IPS-18a (cell line): Measurements from ENCODE around the gene NT5C3A.

Source experiments
- H3K27ac ChIP-seq: one replicate; pipeline ENCODE4 v1.5.1; 2013; ENCODE audit warnings: low read length
- H3K27me3 ChIP-seq: one replicate; pipeline ENCODE4 v1.6.1; 2013; ENCODE audit warnings: mild to moderate bottlenecking, low read length; ENCODE audit not compliant: control insufficient read depth, insufficient read depth
- H3K36me3 ChIP-seq: one replicate; pipeline ENCODE4 v1.6.1; 2013; ENCODE audit warnings: low read depth, low read length; ENCODE audit not compliant: control insufficient read depth
- H3K4me1 ChIP-seq: one replicate; pipeline ENCODE4 v1.6.1; 2013; ENCODE audit warnings: low read depth, low read length; ENCODE audit not compliant: control insufficient read depth
- H3K4me3 ChIP-seq: one replicate; pipeline ENCODE4 v1.5.1; 2013; ENCODE audit warnings: low read length
- H3K9ac ChIP-seq: one replicate; pipeline ENCODE4 v1.6.1; 2013; ENCODE audit warnings: mild to moderate bottlenecking, low read length, moderate library complexity
- H3K9me3 ChIP-seq: one replicate; pipeline ENCODE4 v1.6.1; 2013; ENCODE audit warnings: low read depth, low read length; ENCODE audit not compliant: control insufficient read depth

The NT5C3A gene

GRCh38 chr7:33072471-33072870 is 9.9 kb upstream of the NT5C3A start:
- Histone ChIP-seq H3K36me3 (no peaks in the 10 kb centered on the region), H3K27ac (no peak overlapping the region), H3K4me1 (peaks cover 17% of the 10 kb centered on the region), H3K9ac (no peak overlapping the region), H3K27me3 (no peaks in the 10 kb centered on the region), H3K4me3 (no peak overlapping the region), H3K9me3 (peaks cover 5% of the 10 kb centered on the region)

GRCh38 chr7:33070831-33071230 is 8.3 kb upstream of the NT5C3A start:
- H3K36me3 ChIP-seq = no peaks in the 10 kb centered on the region
- H3K27ac ChIP-seq = no peak overlapping the region
- no peak overlapping the region for H3K9ac ChIP-seq
- peaks cover 7% of the 10 kb centered on the region for H3K9me3 ChIP-seq
- no peaks in the 10 kb centered on the region for H3K27me3 ChIP-seq
- H3K4me1 ChIP-seq = peaks cover 7% of the 10 kb centered on the region
- no peak overlapping the region for H3K4me3 ChIP-seq

- Histone ChIP-seq H3K36me3 (no peaks in the 10 kb centered on the region), H3K27me3 (no peaks in the 10 kb centered on the region), H3K4me1 (peaks cover 1% of the 10 kb centered on the region), H3K27ac (no peak overlapping the region), H3K4me3 (no peak overlapping the region), H3K9ac (no peak overlapping the region), H3K9me3 (peaks cover 9% of the 10 kb centered on the region)
Observed at GRCh38 chr7:33070277-33070676, 7.7 kb upstream of the NT5C3A start.

GRCh38 chr7:33067921-33068320 is 5.3 kb upstream of the NT5C3A start:
- peaks cover 9% of the 10 kb centered on the region for H3K9me3 ChIP-seq
- no peaks in the 10 kb centered on the region for H3K4me1 ChIP-seq
- H3K9ac ChIP-seq = no peak overlapping the region
- no peaks in the 10 kb centered on the region for H3K27me3 ChIP-seq
- H3K4me3 ChIP-seq = no peak overlapping the region
- H3K27ac ChIP-seq = no peak overlapping the region
- no peaks in the 10 kb centered on the region for H3K36me3 ChIP-seq

- Histone ChIP-seq H3K4me3 (no peak overlapping the region), H3K9ac (no peak overlapping the region), H3K4me1 (no peaks in the 10 kb centered on the region), H3K9me3 (peaks cover 9% of the 10 kb centered on the region), H3K27me3 (no peaks in the 10 kb centered on the region), H3K27ac (no peak overlapping the region), H3K36me3 (no peaks in the 10 kb centered on the region)
Observed at GRCh38 chr7:33066771-33067170, 4.2 kb upstream of the NT5C3A start.

- Histone ChIP-seq H3K36me3 (no peaks in the 10 kb centered on the region), H3K27ac (no peak overlapping the region), H3K27me3 (no peaks in the 10 kb centered on the region), H3K4me3 (no peak overlapping the region), H3K9ac (no peak overlapping the region), H3K4me1 (peaks cover 8% of the 10 kb centered on the region), H3K9me3 (peaks cover 9% of the 10 kb centered on the region)
Observed at GRCh38 chr7:33065981-33066380, 3.4 kb upstream of the NT5C3A start.

- Histone ChIP-seq H3K27me3 (no peaks in the 10 kb centered on the region), H3K9me3 (peaks cover 4% of the 10 kb centered on the region), H3K27ac (peak overlapping the region; percentile 44), H3K36me3 (no peaks in the 10 kb centered on the region), H3K9ac (peak overlapping the region; percentile 81), H3K4me3 (peak overlapping the region; percentile 93), H3K4me1 (peaks cover 9% of the 10 kb centered on the region)
Observed at GRCh38 chr7:33062782-33063443, 337 bp upstream of the NT5C3A start.

GRCh38 chr7:33061282-33061937 is 1.2 kb downstream of the NT5C3A start:
- Histone ChIP-seq H3K4me3 (peak overlapping the region; percentile 93), H3K27ac (no peak overlapping the region), H3K9me3 (peaks cover 4% of the 10 kb centered on the region), H3K27me3 (no peaks in the 10 kb centered on the region), H3K4me1 (peaks cover 9% of the 10 kb centered on the region), H3K36me3 (no peaks in the 10 kb centered on the region), H3K9ac (peak overlapping the region; percentile 81)

GRCh38 chr7:33059635-33060034 is 2.9 kb downstream of the NT5C3A start:
- Histone ChIP-seq H3K9me3 (no peaks in the 10 kb centered on the region), H3K27ac (no peak overlapping the region), H3K4me3 (no peak overlapping the region), H3K4me1 (peaks cover 9% of the 10 kb centered on the region), H3K36me3 (no peaks in the 10 kb centered on the region), H3K9ac (no peak overlapping the region), H3K27me3 (no peaks in the 10 kb centered on the region)

GRCh38 chr7:33055158-33055557 is 7.4 kb downstream of the NT5C3A start:
- no peak overlapping the region for H3K4me3 ChIP-seq
- no peaks in the 10 kb centered on the region for H3K4me1 ChIP-seq
- no peaks in the 10 kb centered on the region for H3K36me3 ChIP-seq
- H3K27me3 ChIP-seq = no peaks in the 10 kb centered on the region
- no peak overlapping the region for H3K9ac ChIP-seq
- no peak overlapping the region for H3K27ac ChIP-seq
- no peaks in the 10 kb centered on the region for H3K9me3 ChIP-seq

GRCh38 chr7:33054261-33054964 is 8.2 kb downstream of the NT5C3A start:
- Histone ChIP-seq H3K9me3 (no peaks in the 10 kb centered on the region), H3K27ac (no peak overlapping the region), H3K4me3 (no peak overlapping the region), H3K27me3 (no peaks in the 10 kb centered on the region), H3K4me1 (no peaks in the 10 kb centered on the region), H3K36me3 (no peaks in the 10 kb centered on the region), H3K9ac (no peak overlapping the region)
